HepG2 (cell line): Measurements from ENCODE around the gene EZH1. TPM values are rescaled to one million over a fixed set of nuclear protein-coding genes. Genes with fewer than 3 reads are reported as not detected.

Experiments
- ATF7-NPFF ChIP-seq: sonication (generic); formaldehyde crosslinking; IDR thresholded peaks from 2 replicates; pipeline ENCODE4 v1.8.1; 2023; ENCODE audit warnings: mild to moderate bottlenecking, low read depth, missing genetic modification reagents, moderate library complexity
- FOXK1 ChIP-seq: sonication (generic); formaldehyde crosslinking; IDR thresholded peaks from 2 replicates; pipeline ENCODE4 v1.4.0; 2020; ENCODE audit warnings: low read depth, missing genetic modification reagents, borderline replicate concordance
- FOXM1 ChIP-seq: sonication (generic); formaldehyde crosslinking; IDR thresholded peaks from 2 replicates; pipeline ENCODE4 v1.5.0; 2020; ENCODE audit warnings: missing genetic modification reagents
- HOXA3 ChIP-seq: sonication (generic); formaldehyde crosslinking; IDR thresholded peaks from 2 replicates; pipeline ENCODE4 v1.5.0; 2020; ENCODE audit warnings: missing genetic modification reagents
- MTF1 ChIP-seq: sonication (generic); formaldehyde crosslinking; IDR thresholded peaks from 2 replicates; pipeline ENCODE4 v1.5.0; 2020; ENCODE audit warnings: missing genetic modification reagents
- NCOR1 ChIP-seq: fragments of 200-600 bp; sonication (generic); IDR thresholded peaks from 2 replicates; pipeline ENCODE4 v1.7.0; 2017; ENCODE audit warnings: antibody characterized with exemption, low read length, borderline replicate concordance
- POGZ ChIP-seq: sonication (generic); formaldehyde crosslinking; IDR thresholded peaks from 2 replicates; pipeline ENCODE4 v1.4.0; 2020; ENCODE audit warnings: mild to moderate bottlenecking, missing genetic modification reagents
- SATB2 ChIP-seq: sonication (generic); formaldehyde crosslinking; IDR thresholded peaks from 2 replicates; pipeline ENCODE4 v1.5.0; 2020; ENCODE audit warnings: missing genetic modification reagents
- SMARCC2 ChIP-seq: fragments of 450-650 bp; IDR thresholded peaks from 2 replicates; pipeline ENCODE4 v1.6.1; 2017; ENCODE audit warnings: antibody characterized with exemption, mild to moderate bottlenecking
- SMYD3 ChIP-seq: sonication (generic); formaldehyde crosslinking; IDR thresholded peaks from 2 replicates; pipeline ENCODE4 v1.8.1; 2023; ENCODE audit warnings: mild to moderate bottlenecking, missing genetic modification reagents
- SOX5 ChIP-seq: IDR thresholded peaks from 2 replicates; pipeline ENCODE4 v1.6.1; 2016; ENCODE audit warnings: borderline replicate concordance
- ZNF44 ChIP-seq: sonication (generic); formaldehyde crosslinking; IDR thresholded peaks from 2 replicates; pipeline ENCODE4 v1.5.1; 2020; ENCODE audit warnings: mild to moderate bottlenecking, missing genetic modification reagents
- ZNF460 ChIP-seq: sonication (generic); formaldehyde crosslinking; IDR thresholded peaks from 2 replicates; pipeline ENCODE4 v1.5.1; 2020; ENCODE audit warnings: missing genetic modification reagents, mild to moderate bottlenecking, borderline replicate concordance
- ZNF841 ChIP-seq: sonication (generic); formaldehyde crosslinking; IDR thresholded peaks from 2 replicates; pipeline ENCODE4 v1.8.1; 2023; ENCODE audit warnings: missing genetic modification reagents, borderline replicate concordance
- polyA plus RNA-seq, 8 experiments: library from polyadenylated mRNA; depleted of rRNA in 3 of 8; stranded (reverse) in 7 of 8; unstranded in 1 of 8; fragments of >200 nt; fragmentation: Illumina TruSeq in 4 of 8; extraction: Trizol in 4 of 8; gene quantifications; 2 replicates each; pipeline versions ENCODE4 v1.2.1 to v1.2.3, GENCODE V29; 2011 to 2016; ENCODE audit warnings: low read depth in 4 of 8, missing spikeins in 1 of 8, mixed read lengths in 1 of 8; ENCODE audit not compliant: insufficient read depth in 1 of 8
- total RNA-seq, 5 experiments: library from RNA; depleted of rRNA; stranded (reverse); fragments of >200 nt; fragmentation: Illumina TruSeq; extraction: Trizol; gene quantifications; 2 replicates each; pipeline ENCODE4 v1.2.3, GENCODE V29; 2016; ENCODE audit warnings: low read depth in 1 of 5
- TF ChIP-seq, protein P1 (sequence below): sonication (generic); formaldehyde crosslinking; IDR thresholded peaks from 2 replicates; pipeline ENCODE4 v1.4.0; 2020; ENCODE audit warnings: missing genetic modification reagents, borderline replicate concordance
- TF ChIP-seq, protein P2 (sequence below): sonication (generic); formaldehyde crosslinking; IDR thresholded peaks from 2 replicates; pipeline ENCODE4 v1.8.0; 2022; ENCODE audit warnings: missing genetic modification reagents, mild to moderate bottlenecking, inconsistent platforms, borderline replicate concordance
- TF ChIP-seq, protein P3 (sequence below): sonication (generic); formaldehyde crosslinking; IDR thresholded peaks from 2 replicates; pipeline ENCODE4 v1.8.1; 2023; ENCODE audit warnings: mild to moderate bottlenecking, missing genetic modification reagents
- TF ChIP-seq, protein P4 (sequence below): sonication (generic); formaldehyde crosslinking; IDR thresholded peaks from 2 replicates; pipeline ENCODE4 v1.4.0; 2020; ENCODE audit warnings: missing genetic modification reagents
- TF ChIP-seq, protein P5 (sequence below): sonication (generic); formaldehyde crosslinking; conservative IDR thresholded peaks from 2 replicates; pipeline ENCODE4 v1.8.0; 2022; ENCODE audit warnings: low read depth, missing genetic modification reagents

EZH1 gene
- total and polyA plus RNA-seq, 2 of the 13 experiments (the other 11 are each of a cell fraction or from before 2014, with no cell fraction given) = 11.6 to 24.0 TPM

DNA sequence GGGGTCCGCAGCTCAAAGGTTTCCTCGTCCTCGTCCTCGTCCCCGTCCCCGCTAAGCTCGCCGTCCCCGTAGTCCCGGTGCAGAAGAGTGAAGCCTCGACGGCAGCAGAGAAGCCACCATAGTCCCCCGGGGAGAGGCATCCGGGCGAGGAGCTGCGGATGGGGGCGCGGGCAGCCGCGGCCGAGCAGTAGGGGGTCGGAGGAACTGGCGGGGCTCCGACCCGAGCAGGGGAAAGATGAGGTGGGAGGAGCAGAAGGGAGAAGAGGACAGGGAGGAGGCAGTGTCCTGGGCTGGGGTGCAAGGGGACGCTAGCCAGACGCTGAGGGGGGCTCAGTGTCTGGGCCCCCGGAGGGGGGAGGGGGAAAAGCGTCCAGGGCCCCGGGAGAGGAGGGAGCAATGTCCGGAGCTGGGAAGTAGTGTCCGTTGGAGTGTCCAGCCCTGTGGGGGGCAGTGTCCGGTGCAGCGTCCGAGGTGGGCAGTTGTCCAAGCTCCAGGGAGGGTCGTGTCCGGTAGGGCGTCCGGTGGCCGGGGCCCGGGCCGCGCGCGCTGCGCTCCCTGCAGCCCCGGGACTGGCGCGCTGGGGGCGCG is 68.3 kb downstream of the EZH1 start, which contains the start of gene PLEKHH3 (continued):
- TF ChIP-seq ZNF841 (CRISPR knock-in tag) (no peak), ZNF460 (CRISPR knock-in tag) (no peak), ATF7-NPFF (CRISPR knock-in tag) (0 out of 2 replicates have a peak, but pooled peaks have one; percentile 57), MTF1 (CRISPR knock-in tag) (no peak), ZNF44 (no peak), FOXK1 (CRISPR knock-in tag) (no peak), POGZ (CRISPR knock-in tag) (no peak), SMARCC2 (no peak), SATB2 (CRISPR knock-in tag) (no peak), NCOR1 (no peak), SOX5 (no peak), HOXA3 (CRISPR knock-in tag) (0 out of 2 replicates have a peak, but pooled peaks have one; percentile 7), SMYD3 (CRISPR knock-in tag) (no peak), FOXM1 (CRISPR knock-in tag) (no peak)
- TF ChIP-seq, protein P1, sequence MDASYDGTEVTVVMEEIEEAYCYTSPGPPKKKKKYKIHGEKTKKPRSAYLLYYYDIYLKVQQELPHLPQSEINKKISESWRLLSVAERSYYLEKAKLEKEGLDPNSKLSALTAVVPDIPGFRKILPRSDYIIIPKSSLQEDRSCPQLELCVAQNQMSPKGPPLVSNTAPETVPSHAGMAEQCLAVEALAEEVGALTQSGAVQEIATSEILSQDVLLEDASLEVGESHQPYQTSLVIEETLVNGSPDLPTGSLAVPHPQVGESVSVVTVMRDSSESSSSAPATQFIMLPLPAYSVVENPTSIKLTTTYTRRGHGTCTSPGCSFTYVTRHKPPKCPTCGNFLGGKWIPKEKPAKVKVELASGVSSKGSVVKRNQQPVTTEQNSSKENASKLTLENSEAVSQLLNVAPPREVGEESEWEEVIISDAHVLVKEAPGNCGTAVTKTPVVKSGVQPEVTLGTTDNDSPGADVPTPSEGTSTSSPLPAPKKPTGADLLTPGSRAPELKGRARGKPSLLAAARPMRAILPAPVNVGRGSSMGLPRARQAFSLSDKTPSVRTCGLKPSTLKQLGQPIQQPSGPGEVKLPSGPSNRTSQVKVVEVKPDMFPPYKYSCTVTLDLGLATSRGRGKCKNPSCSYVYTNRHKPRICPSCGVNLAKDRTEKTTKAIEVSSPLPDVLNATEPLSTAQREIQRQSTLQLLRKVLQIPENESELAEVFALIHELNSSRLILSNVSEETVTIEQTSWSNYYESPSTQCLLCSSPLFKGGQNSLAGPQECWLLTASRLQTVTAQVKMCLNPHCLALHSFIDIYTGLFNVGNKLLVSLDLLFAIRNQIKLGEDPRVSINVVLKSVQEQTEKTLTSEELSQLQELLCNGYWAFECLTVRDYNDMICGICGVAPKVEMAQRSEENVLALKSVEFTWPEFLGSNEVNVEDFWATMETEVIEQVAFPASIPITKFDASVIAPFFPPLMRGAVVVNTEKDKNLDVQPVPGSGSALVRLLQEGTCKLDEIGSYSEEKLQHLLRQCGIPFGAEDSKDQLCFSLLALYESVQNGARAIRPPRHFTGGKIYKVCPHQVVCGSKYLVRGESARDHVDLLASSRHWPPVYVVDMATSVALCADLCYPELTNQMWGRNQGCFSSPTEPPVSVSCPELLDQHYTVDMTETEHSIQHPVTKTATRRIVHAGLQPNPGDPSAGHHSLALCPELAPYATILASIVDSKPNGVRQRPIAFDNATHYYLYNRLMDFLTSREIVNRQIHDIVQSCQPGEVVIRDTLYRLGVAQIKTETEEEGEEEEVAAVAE (CRISPR knock-in tag) = no peak
- TF ChIP-seq, protein P2, sequence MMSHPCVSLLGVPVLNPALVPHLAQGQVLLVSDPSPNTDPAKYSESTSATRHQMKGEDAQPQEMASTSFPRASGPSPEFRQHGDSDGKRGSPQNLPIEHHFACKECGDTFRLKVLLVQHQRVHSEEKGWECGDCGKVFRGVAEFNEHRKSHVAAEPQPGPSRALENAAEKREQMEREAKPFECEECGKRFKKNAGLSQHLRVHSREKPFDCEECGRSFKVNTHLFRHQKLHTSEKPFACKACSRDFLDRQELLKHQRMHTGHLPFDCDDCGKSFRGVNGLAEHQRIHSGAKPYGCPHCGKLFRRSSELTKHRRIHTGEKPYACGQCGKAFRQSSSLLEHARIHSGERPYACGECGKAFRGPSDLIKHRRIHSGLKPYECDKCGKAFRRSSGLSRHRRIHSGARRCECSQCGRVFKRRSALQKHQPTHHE (CRISPR knock-in tag) = no peak; the same call in 1 of the 2 replicates
- TF ChIP-seq, protein P3, sequence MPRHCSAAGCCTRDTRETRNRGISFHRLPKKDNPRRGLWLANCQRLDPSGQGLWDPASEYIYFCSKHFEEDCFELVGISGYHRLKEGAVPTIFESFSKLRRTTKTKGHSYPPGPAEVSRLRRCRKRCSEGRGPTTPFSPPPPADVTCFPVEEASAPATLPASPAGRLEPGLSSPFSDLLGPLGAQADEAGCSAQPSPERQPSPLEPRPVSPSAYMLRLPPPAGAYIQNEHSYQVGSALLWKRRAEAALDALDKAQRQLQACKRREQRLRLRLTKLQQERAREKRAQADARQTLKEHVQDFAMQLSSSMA = no peak
- TF ChIP-seq, protein P4, sequence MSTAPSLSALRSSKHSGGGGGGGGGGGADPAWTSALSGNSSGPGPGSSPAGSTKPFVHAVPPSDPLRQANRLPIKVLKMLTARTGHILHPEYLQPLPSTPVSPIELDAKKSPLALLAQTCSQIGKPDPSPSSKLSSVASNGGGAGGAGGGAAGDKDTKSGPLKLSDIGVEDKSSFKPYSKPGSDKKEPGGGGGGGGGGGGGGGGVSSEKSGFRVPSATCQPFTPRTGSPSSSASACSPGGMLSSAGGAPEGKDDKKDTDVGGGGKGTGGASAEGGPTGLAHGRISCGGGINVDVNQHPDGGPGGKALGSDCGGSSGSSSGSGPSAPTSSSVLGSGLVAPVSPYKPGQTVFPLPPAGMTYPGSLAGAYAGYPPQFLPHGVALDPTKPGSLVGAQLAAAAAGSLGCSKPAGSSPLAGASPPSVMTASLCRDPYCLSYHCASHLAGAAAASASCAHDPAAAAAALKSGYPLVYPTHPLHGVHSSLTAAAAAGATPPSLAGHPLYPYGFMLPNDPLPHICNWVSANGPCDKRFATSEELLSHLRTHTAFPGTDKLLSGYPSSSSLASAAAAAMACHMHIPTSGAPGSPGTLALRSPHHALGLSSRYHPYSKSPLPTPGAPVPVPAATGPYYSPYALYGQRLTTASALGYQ (CRISPR knock-in tag) = peak; percentile 19; the same call in 1 of the 2 replicates
- TF ChIP-seq, protein P5, sequence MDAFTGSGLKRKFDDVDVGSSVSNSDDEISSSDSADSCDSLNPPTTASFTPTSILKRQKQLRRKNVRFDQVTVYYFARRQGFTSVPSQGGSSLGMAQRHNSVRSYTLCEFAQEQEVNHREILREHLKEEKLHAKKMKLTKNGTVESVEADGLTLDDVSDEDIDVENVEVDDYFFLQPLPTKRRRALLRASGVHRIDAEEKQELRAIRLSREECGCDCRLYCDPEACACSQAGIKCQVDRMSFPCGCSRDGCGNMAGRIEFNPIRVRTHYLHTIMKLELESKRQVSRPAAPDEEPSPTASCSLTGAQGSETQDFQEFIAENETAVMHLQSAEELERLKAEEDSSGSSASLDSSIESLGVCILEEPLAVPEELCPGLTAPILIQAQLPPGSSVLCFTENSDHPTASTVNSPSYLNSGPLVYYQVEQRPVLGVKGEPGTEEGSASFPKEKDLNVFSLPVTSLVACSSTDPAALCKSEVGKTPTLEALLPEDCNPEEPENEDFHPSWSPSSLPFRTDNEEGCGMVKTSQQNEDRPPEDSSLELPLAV (CRISPR knock-in tag) = no peak
